Urinary bladder (tissue), 4 donors: ENCODE measurements around the gene MCTP1. TPM values are rescaled to one million over a fixed set of nuclear protein-coding genes. Genes with fewer than 3 reads are reported as not detected.

Experiments
- DNase-seq: peaks from one replicate; pipeline ENCODE4 v3.0.0-alpha.2; 2015; ENCODE audit errors: extremely low spot score
- H3K27ac ChIP-seq: one replicate; pipeline ENCODE4 v1.5.1; 2013; ENCODE audit warnings: low read depth, mild to moderate bottlenecking, moderate library complexity
- H3K36me3 ChIP-seq: one replicate; pipeline ENCODE4 v1.6.1; 2013; ENCODE audit warnings: mild to moderate bottlenecking, moderate library complexity; ENCODE audit not compliant: insufficient read depth
- H3K4me1 ChIP-seq: one replicate; pipeline ENCODE4 v1.6.1; 2013; ENCODE audit warnings: mild to moderate bottlenecking, moderate library complexity; ENCODE audit not compliant: insufficient read depth
- H3K4me3 ChIP-seq: one replicate; pipeline ENCODE4 v1.5.1; 2013; ENCODE audit warnings: low read depth, low read length
- WGBS: extraction: QIAGEN DNeasy Blood & Tissue Kit; methylation state at CpG from one replicate; pipeline ENCODE4 v1.1.7; 2013; 5-methylcytosine and 5-hydroxymethylcytosine counted together
- polyA plus RNA-seq: library from polyadenylated mRNA; stranded (reverse); fragments of 200-250 nt; gene quantifications from one replicate; pipeline ENCODE4 v1.2.3, GENCODE V29; 2013
- small RNA-seq: library from RNA; depleted of rRNA; stranded (forward); fragments of <200 nt; gene quantifications from one replicate; pipeline ENCODE3, GENCODE V24; 2014
- total RNA-seq: library from RNA; depleted of rRNA; stranded (reverse); fragments of >200 nt; gene quantifications from one replicate; pipeline ENCODE4 v1.2.3, GENCODE V29; 2014
- donor health status: healthy with polysubstance abuse.
- donor health status: healthy.

MCTP1 gene
- total and polyA plus RNA-seq, 2 donors, result 10.5 to 45.7 TPM

DNA sequence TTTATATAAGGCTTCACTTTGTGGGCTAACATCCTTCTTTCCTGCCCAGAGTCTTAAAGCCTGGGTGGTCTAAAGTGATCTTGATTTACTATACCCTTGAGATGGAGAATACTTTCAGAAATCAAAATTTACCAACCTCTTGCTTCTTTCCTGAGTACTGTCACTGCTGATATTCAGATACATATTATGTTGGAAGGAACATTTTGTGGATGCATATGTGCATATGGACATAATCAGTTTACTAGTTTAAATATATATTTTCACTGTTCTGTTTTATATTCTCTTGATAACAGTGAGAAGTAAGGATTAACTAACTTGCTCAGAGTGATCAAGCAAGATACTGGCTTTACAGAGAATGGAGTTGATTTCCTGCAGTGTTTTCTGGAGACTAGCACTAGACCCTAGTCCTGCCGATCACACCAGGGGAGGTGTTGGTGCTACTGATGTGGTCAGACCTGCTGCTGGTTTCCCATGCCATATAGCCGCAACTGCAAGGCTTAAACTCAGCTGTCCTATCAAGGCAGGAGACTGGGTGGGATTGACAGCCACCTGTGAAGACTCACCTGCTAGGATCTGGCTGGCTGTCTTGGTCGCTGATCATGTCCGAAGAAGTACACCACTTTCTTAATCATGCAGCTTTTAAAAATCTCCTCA is 608.8 kb downstream of the MCTP1 start:
- H3K27ac ChIP-seq, result no peak overlapping the region
- H3K36me3 ChIP-seq, result peaks cover 2% of the 10 kb centered on the region
- H3K4me3 ChIP-seq, result no peak overlapping the region
- no peak for DNase-seq
- WGBS, result 87% methylated on average over 4 of the region's 4 CpGs
- H3K4me1 ChIP-seq, result no peaks in the 10 kb centered on the region

DNA sequence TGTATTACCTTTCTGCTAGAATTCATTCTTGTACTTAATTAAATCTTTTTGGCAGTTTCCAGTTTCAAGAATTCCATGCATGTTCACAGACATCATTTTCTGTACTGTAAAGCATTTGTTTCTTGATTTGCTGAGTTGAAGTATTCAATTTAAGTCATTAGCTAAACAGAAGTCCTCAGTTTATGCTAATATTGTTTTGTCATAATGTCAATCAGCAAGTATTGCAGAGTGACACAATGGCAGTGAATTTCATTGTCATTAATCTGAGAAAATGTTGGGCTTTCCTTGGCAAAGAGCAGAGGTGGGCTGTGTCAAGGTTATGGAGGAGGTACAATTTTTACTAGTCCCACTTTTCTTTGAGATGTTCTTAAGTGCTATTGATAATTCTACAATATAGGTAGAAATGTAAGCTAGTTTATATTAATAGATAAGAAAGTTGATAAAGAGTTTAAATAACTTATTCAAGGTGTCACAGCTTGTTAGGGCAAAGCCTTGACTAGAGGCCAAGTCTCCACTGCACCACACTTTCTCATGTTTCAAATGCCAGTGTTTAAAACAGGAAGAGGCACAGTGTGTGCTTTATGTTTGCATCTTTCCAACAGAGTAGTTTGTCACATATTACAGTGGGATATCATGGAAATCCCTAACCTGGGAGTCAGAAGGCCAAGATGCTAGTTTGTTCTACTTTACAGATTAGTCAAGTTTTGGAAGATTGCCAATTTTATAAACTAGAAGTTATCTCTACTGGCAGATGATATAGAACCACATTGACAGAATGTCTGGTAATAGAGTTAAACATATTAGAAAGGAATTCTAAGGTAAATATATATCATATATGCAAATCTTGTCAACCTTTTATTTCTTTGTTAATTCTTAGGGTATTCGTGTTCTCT is 610.2 kb downstream of the MCTP1 start:
- WGBS, result 93% methylated on average over 1 of the region's 1 CpG
- H3K27ac ChIP-seq, result no peak overlapping the region
- H3K36me3 ChIP-seq, result peaks cover 2% of the 10 kb centered on the region
- no peaks in the 10 kb centered on the region for H3K4me1 ChIP-seq
- no peak overlapping the region for H3K4me3 ChIP-seq
- DNase-seq, result no peak

DNA sequence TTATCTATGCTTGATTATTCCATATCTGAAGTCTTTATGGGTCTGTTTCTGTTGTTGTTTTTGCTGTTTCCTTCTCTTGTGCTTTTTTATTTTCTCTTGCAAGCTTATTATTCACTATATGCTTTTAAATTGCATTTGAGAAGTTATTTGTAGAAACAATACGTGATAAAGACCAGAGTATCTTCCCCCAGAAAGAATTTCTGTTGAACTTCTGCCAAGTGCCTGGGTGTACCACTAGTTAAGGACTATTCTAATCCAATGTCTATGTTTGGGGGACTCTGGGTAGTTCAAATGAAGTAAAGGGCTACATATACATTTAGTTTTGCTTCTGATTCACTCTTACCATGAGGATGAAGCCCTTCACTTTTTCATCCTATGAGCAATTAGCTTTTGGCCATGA is 612.1 kb downstream of the MCTP1 start:
- no peak overlapping the region for H3K27ac ChIP-seq
- no peak overlapping the region for H3K4me3 ChIP-seq
- H3K4me1 ChIP-seq, result no peaks in the 10 kb centered on the region
- WGBS, result 33% methylated on average over 1 of the region's 1 CpG
- no peak for DNase-seq
- H3K36me3 ChIP-seq, result peaks cover 2% of the 10 kb centered on the region

DNA sequence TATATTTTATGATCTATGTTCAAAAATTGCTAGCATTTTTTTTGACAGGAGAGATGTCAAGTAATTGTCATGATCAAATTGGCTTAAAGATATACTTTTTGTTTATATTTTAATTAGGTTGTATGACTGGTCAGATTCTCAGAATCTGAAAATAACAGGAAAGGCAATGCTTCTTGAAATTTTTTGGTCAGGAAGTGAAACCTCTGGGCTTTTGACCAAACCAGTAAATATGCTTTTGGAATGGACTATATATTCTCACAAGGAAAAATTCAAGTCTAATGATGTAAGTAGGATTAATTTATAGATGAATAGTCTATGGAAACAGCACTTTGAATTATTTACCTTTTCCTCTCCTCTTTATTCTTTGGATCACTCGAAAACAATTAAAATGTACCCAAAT is 614.2 kb downstream of the MCTP1 start:
- no peaks in the 10 kb centered on the region for H3K36me3 ChIP-seq
- no peak overlapping the region for H3K27ac ChIP-seq
- H3K4me3 ChIP-seq, result no peak overlapping the region
- 93% methylated on average over 1 of the region's 1 CpG for WGBS
- no peaks in the 10 kb centered on the region for H3K4me1 ChIP-seq
- DNase-seq, result no peak

DNA sequence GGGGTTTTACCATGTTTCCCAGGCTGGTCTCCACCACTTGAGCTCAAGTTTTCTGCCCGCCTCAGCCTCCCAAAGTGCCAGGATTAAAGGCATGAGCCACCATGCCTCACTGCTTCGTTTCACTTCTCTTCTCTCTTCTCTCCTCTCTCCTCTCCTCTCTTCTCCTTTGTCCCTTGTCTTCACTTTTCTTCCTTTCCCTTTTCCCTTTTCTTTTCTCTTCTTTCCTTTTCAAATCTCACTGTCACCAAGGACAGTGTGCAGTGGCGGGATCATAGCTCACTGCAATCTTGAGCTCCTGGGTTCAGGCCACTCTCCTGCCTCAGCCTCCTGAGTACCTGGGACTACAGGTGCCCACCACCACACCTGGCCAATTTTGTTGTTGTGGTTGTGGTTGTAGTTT is 617.0 kb downstream of the MCTP1 start:
- Histone ChIP-seq H3K4me1 (no peaks in the 10 kb centered on the region), H3K27ac (no peak overlapping the region), H3K36me3 (no peaks in the 10 kb centered on the region), H3K4me3 (no peak overlapping the region)
- WGBS, result 98% methylated on average over 3 of the region's 3 CpGs
- no peak for DNase-seq

DNA sequence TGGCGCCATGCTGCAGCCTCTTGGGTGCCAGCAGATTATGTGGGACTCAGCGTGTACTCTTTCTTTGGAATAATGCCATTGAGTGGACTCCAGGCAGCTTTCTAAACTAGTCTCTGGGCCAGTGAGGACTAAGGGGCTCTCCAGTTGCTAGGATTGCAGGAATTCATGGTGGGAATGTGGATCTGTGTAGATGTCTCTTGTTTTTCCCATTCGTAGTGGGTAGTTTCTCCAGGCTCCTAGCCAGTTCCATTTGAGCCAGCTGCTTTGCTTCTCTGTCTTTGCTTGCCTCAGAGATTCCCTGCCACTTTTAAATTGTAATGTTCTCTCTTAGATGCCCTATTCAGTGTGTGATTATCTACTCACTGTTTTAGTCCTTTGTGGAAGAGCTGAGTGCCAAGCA is 623.8 kb downstream of the MCTP1 start:
- H3K27ac ChIP-seq, result no peak overlapping the region
- no peaks in the 10 kb centered on the region for H3K36me3 ChIP-seq
- H3K4me3 ChIP-seq, result no peak overlapping the region
- DNase-seq, result no peak
- WGBS, result 83% methylated on average over 3 of the region's 3 CpGs
- H3K4me1 ChIP-seq, result no peaks in the 10 kb centered on the region

DNA sequence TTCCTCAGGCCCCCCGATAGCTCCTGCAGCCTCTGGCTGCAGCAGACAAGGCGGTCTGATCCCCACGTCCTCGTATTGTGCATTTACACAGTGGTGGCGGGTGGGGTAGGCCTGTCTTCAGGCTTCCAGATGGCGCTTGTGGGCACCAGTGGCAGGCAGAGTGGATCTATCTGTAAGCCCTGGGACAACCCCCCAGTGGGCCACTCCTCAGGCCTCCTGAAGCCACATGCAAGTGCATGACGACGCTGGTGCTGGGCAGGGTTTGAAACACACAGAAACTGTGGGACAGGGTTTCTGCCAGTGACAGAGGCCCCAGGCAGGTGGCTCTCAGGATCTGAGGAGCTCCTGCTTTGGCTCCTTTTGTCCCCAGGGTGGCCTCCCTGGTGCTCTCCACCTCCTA is 624.4 kb downstream of the MCTP1 start:
- Histone ChIP-seq H3K4me1 (no peaks in the 10 kb centered on the region), H3K36me3 (no peaks in the 10 kb centered on the region), H3K4me3 (no peak overlapping the region), H3K27ac (no peak overlapping the region)
- 98% methylated on average over 8 of the region's 8 CpGs for WGBS
- DNase-seq, result no peak

DNA sequence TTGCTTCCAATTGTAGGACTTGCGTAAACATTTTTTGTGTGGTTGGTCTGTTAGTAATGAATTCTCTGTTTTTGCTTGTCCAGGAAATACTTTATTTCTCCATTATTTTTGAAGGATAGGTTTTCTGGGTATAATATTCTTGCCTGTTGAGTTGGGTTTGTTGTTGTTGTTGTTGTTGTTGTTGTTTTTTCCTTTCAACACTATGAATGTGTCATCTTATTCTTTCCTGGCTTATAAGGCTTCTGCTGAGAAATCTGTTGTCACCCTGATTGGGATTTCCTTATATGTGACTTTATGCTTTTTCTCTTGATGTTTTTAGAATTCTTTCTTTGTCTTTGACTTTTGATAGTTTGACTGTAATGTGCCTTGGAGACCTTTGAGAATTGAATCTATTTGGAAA is 626.6 kb downstream of the MCTP1 start:
- WGBS, result 99% methylated on average over 1 of the region's 1 CpG
- no peaks in the 10 kb centered on the region for H3K4me1 ChIP-seq
- DNase-seq, result no peak
- no peak overlapping the region for H3K27ac ChIP-seq
- H3K36me3 ChIP-seq, result no peaks in the 10 kb centered on the region
- no peak overlapping the region for H3K4me3 ChIP-seq

Small RNA genes lying within 50 kb of the gene (small RNA-seq; reads per million reads assigned to genes)
- gene RF02271, result not detected

Other genes starting within 250 kb of the MCTP1 start
- 0.42 TPM for gene FAM81B, start 106.3 kb upstream of the MCTP1 start, total RNA-seq
- not detected for gene FAM81B, start 106.3 kb upstream of the MCTP1 start, polyA plus RNA-seq